C4-2B (cell line): ENCODE data around the gene SORL1.

Source experiments
- CTCF ChIP-seq: fragments of 450-650 bp; conservative IDR thresholded peaks from 2 replicates; pipeline ENCODE4 v1.5.1; 2017; ENCODE audit warnings: mild to moderate bottlenecking
- ZFX ChIP-seq: fragments of 450-650 bp; IDR thresholded peaks from 2 replicates; pipeline ENCODE4 v1.6.1; 2017

- TF ChIP-seq CTCF (no peak), ZFX (no peak)
Observed at GRCh38 chr11:121543836-121544380, 91.8 kb downstream of the SORL1 start.
